Transverse colon (tissue), 3 donors: Measurements from ENCODE around the gene CITED1.

Source experiments
- EP300 ChIP-seq: sonication (generic); formaldehyde crosslinking; IDR thresholded peaks from one replicate; pipeline ENCODE4 v1.6.1; 2017; ENCODE audit warnings: antibody characterized with exemption, low read depth
- TF ChIP-seq, protein P1 (sequence below), 5 experiments: fragments of 200-600 bp in 3 of 5; fragments of 450-650 bp in 2 of 5; sonication (generic) in 3 of 5; IDR thresholded peaks; 1 replicate in 2 of 5; 2 replicates in 3 of 5; pipeline ENCODE4 v1.5.1; 2016 to 2017; ENCODE audit warnings: antibody characterized with exemption in 5 of 5, inconsistent platforms in 3 of 5, mild to moderate bottlenecking in 2 of 5, moderate library complexity in 1 of 5

DNA sequence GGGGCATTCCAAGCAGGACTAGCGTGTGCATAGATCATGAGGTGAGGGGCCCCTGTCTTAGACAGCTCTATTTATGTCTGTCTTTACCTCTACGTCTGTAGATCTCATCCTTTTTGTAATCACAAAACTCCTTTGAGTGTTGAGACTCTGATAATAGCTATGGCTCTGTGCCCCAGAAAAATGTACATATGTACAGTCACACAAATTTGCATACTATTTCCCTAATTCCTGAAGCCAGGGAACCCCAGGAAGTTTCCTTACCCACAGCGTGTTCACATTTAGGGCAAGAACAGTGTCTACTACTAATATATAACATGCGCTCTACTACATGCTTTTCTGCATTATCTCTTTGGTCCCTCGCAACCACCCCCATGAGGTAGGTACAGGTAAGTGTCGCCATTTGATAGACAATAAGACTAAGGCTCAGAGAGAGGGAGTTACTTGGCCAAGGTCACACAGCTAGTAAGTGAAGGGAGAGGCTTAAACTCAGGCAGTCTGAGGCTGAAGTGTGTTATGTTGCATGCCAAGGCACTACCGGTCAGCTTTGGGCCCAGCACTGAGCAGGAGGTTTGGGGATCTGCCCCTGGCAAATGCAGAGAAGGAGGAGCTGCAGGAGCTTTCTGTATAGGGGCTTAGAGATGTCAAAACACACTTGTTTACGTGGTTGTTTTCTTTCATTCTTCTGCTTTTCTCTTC lies 21.0 kb upstream of the CITED1 start:
- TF ChIP-seq, protein P1, sequence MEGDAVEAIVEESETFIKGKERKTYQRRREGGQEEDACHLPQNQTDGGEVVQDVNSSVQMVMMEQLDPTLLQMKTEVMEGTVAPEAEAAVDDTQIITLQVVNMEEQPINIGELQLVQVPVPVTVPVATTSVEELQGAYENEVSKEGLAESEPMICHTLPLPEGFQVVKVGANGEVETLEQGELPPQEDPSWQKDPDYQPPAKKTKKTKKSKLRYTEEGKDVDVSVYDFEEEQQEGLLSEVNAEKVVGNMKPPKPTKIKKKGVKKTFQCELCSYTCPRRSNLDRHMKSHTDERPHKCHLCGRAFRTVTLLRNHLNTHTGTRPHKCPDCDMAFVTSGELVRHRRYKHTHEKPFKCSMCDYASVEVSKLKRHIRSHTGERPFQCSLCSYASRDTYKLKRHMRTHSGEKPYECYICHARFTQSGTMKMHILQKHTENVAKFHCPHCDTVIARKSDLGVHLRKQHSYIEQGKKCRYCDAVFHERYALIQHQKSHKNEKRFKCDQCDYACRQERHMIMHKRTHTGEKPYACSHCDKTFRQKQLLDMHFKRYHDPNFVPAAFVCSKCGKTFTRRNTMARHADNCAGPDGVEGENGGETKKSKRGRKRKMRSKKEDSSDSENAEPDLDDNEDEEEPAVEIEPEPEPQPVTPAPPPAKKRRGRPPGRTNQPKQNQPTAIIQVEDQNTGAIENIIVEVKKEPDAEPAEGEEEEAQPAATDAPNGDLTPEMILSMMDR (IDR thresholded peaks at IDR 0.05): no peak
- TF ChIP-seq EP300: no peak
